Ishikawa (cell line): ENCODE measurements around the gene COL27A1.

Experiments
- CEBPB ChIP-seq: IDR thresholded peaks from 2 replicates; pipeline ENCODE4 v1.6.1; 2012
- CREB1 ChIP-seq: IDR thresholded peaks from 2 replicates; pipeline ENCODE4 v1.6.1; 2012; ENCODE audit warnings: low read depth
- EGR1 ChIP-seq: IDR thresholded peaks from 2 replicates; pipeline ENCODE4 v1.6.1; 2012
- EP300 ChIP-seq: IDR thresholded peaks from 2 replicates; pipeline ENCODE4 v1.6.1; 2012; ENCODE audit warnings: borderline replicate concordance
- FOXM1 ChIP-seq: IDR thresholded peaks from 2 replicates; pipeline ENCODE4 v1.6.1; 2012; ENCODE audit warnings: low read depth, borderline replicate concordance
- NFIC ChIP-seq: IDR thresholded peaks from 2 replicates; pipeline ENCODE4 v1.6.1; 2012
- RAD21 ChIP-seq: IDR thresholded peaks from 2 replicates; pipeline ENCODE4 v1.6.1; 2012; ENCODE audit warnings: low read depth
- REST ChIP-seq: IDR thresholded peaks from 2 replicates; pipeline ENCODE4 v1.6.1; 2012; ENCODE audit warnings: low read depth, mild to moderate bottlenecking
- TAF1 ChIP-seq: IDR thresholded peaks from 2 replicates; pipeline ENCODE4 v1.6.1; 2012; ENCODE audit warnings: low read depth, mild to moderate bottlenecking
- TCF12 ChIP-seq: IDR thresholded peaks from 2 replicates; pipeline ENCODE4 v1.6.1; 2012; ENCODE audit warnings: low read depth
- TEAD4 ChIP-seq: IDR thresholded peaks from 2 replicates; pipeline ENCODE4 v1.6.1; 2012
- YY1 ChIP-seq: IDR thresholded peaks from 2 replicates; pipeline ENCODE4 v1.6.1; 2012; ENCODE audit warnings: low read depth
- ZBTB7A ChIP-seq: IDR thresholded peaks from 2 replicates; pipeline ENCODE4 v1.6.1; 2012; ENCODE audit warnings: low read depth
- TF ChIP-seq, protein P1 (sequence below): IDR thresholded peaks from 2 replicates; pipeline ENCODE4 v1.6.1; 2012
- TF ChIP-seq, protein P2 (sequence below): IDR thresholded peaks from 2 replicates; pipeline ENCODE4 v1.6.1; 2012

The COL27A1 gene

DNA sequence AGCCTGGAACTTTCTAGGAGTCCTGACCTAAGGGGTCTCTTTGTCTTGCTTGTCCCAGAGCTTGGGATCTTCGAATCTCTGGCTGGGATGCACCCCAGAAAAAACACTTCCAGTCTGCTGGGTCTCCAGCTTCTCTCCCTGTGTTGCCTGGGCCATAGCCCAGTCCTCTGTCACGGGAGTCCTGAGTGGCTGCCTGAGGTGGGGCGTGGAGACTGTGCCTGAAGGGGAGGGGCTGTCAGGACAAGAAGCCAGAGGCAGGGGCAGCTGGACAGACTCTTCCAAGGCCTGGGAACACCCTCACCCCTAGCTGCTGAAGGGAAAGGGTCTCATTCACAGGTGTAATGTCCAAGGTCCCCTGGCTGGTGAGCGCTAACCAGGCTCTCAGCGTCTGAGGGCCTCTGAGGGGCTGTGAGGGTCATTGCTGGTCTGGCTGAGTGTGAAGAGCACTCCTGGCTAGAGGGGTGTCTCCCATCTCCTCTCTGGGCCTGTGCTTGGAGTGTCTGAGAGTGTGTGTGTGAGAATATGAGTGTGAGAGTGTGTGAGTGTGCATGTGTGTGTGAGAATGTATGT lies 20.4 kb upstream of the COL27A1 start:
- TF ChIP-seq, protein P1, sequence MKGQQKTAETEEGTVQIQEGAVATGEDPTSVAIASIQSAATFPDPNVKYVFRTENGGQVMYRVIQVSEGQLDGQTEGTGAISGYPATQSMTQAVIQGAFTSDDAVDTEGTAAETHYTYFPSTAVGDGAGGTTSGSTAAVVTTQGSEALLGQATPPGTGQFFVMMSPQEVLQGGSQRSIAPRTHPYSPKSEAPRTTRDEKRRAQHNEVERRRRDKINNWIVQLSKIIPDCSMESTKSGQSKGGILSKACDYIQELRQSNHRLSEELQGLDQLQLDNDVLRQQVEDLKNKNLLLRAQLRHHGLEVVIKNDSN = no peak
- no peak for TF ChIP-seq NFIC

DNA sequence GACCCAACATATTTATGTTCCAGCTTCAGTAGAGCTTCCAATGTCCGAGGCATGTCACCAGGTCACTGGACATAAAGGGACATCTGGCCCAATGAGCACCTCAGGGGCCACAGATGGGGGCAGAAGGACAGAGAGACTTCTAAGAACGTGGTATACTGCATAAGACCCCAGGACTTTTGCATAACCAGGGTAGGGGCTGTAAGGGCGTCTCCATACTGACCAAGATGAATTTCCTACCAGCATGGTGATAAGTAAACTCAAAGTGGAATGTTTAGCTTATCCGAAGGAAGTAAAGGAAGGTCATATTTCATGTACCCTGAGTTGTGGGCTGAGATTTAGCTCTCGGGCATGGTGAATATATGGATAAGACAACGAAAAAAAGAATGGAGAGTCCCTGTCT lies 17.5 kb upstream of the COL27A1 start:
- TF ChIP-seq TCF12 (no peak), EGR1 (no peak)
- TF ChIP-seq, protein P2, sequence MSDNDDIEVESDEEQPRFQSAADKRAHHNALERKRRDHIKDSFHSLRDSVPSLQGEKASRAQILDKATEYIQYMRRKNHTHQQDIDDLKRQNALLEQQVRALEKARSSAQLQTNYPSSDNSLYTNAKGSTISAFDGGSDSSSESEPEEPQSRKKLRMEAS = no peak

DNA sequence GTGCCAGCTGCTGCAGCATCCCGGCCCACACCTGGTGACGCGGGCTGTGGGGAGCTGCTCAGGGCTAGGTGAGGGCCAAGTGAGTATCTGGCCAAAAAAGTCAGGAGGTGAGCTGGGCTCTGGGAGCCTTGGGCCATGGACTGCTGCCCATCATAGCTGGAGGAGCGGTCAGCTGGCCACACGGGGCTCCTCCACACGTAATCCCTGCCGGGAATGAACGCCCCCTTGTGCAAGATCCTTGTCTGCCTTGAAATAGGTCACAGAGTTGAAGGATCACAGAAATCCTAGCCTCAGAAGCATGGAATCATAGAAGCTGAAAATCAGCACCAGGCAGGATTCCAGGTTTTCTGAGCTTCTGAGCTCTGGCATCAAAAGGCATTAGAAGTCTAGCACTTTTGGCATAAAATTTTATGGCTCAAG lies 16.8 kb upstream of the COL27A1 start:
- TF ChIP-seq EGR1 (no peak), NFIC (no peak), CREB1 (no peak), FOXM1 (no peak), ZBTB7A (no peak)

DNA sequence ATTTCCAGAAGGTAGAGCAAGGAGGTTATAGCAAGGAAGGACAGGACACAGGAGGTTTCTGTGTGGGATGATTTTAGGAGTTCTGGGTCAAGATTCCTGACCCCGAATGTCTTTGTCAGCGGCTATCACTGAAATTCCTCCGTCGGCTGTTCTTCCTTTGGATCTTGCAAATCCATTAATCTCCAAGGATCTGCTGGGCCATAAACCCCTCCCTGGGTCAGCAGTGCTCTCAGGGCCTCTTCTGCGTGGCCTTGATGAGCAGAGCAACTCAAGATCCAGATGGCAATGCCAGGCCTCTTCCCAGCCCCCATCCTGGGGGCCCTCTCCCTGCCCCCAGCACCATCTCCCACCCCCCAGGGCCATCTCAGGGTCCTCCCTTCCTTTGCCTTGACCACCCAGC lies 16.3 kb upstream of the COL27A1 start:
- TF ChIP-seq CREB1 (no peak), YY1 (no peak), TEAD4 (no peak), TCF12 (no peak), TAF1 (no peak), ZBTB7A (no peak), CEBPB (no peak), FOXM1 (no peak), NFIC (no peak), RAD21 (no peak), EGR1 (no peak), REST (no peak), EP300 (no peak)
- TF ChIP-seq, protein P1 = no peak
- TF ChIP-seq, protein P2 = no peak

DNA sequence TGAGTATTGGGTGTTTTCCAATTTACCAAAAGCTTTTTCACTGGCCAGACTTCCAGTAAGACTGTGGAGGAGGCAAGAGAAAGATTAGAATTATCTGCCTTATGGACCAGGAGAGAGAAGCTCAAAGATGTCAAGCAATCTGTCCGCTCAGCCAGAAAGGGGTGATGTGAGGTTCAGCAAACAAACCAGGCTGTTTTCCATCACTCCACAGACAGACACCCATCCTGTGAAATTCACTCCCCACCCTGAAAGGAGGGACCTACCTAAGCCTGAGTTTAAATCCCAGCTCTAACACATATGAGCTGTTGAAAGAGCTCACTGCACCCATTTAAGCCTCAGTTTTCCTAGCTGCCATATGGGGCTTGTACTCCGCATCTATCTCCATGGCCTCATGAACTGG lies 14.9 kb upstream of the COL27A1 start:
- no peak for TF ChIP-seq ZBTB7A
- TF ChIP-seq RAD21 = no peak
- TF ChIP-seq, protein P1 = no peak
- no peak for TF ChIP-seq TCF12
- no peak for TF ChIP-seq EP300
- no peak for TF ChIP-seq REST

GRCh38 chr9:114140850-114141249 lies 14.5 kb upstream of the COL27A1 start:
- TF ChIP-seq YY1 (no peak), TAF1 (no peak), CREB1 (no peak), FOXM1 (no peak), ZBTB7A (no peak), EGR1 (no peak), REST (no peak), CEBPB (no peak), EP300 (no peak), RAD21 (no peak), TCF12 (no peak), TEAD4 (no peak), NFIC (no peak)
- TF ChIP-seq, protein P1 = no peak
- TF ChIP-seq, protein P2 = no peak
